GM19395 (cell line): ENCODE data around the gene WNK2.
"Not testable (repeated sequence)": the region's sequence is repeated elsewhere in the genome, so short reads cannot be mapped to it uniquely, and the experiment has no call there.

Experiments used
- ATAC-seq: cut with Tn5 transposase; IDR thresholded peaks from one replicate; pipeline ENCODE4 v1.9.1; 2021; ENCODE audit warnings: mild to moderate bottlenecking, moderate library complexity; ENCODE audit not compliant: unreplicated experiment

The WNK2 gene

DNA sequence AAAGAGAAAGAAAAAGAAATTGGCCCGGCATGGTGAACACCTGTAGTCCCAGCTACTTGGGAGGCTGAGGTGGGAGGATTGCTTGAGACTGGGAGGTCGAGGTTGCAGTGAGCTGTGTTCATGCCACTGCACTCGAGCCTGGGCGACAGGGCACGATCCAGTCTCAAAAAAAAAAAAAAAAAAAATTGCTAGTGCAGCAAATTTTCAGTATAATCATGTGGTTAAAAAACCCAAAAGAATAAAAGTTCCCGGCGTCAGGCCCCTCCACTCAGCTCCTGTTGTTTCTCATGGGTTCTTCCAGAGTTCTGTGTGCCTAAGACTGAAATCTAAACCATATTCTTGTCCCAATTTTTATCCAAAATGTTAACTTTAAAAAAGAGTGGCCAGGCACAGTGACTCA is 49.1 kb downstream of the WNK2 start:
- no peak for ATAC-seq

DNA sequence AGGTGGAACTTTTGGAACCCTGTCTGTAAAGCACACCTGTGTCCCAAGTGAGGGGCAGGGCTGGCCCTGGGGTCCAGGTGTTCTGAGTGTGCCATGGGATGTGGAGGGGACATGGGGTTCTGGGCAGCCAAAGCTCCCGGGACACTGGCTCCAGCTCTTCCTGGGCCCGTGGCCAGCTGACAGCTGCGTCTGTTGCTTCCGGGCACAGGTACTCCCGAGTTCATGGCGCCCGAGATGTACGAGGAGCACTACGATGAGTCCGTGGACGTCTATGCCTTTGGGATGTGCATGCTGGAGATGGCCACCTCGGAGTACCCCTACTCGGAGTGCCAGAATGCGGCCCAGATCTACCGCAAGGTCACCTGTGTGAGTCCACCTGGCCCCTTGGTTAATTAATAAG is 50.7 kb downstream of the WNK2 start:
- no peak for ATAC-seq

- no peak for ATAC-seq
Observed at GRCh38 chr9:93235300-93235960, 51.5 kb downstream of the WNK2 start.

DNA sequence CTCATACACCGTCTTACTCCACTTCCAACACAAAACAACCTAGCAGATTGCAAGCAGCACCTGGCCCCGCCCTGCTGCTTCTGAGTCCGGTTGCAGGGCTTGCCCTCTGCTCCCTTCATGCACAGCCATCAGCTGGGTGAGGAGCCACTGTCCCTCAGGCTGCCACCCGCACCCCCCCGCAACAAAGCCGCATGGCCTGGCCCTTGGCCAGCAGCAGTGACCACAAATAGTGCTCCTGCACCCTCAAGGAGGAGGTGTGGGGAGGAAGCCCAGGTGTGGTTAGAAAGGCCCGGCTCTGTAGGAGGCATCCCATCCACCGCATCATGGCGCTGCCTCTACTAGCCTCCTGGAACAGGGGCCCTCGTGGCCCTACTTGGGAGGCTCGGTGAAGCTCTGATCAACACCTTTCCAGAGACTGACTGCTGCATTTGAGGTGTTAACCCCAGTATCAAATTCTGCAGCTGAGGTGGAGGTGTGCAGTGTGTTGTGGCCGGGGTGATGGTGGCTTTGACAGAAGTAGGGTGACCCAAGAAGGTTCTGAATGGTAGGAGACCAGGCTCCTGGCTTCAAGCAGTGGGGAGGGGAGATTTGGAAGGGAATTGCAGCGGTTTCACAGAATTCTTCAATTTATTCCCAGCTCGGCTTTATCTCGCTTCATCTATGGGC is 52.7 kb downstream of the WNK2 start:
- no peak for ATAC-seq

- no peak for ATAC-seq
Observed at GRCh38 chr9:93237540-93237939, 53.6 kb downstream of the WNK2 start.

- ATAC-seq: no peak
Observed at GRCh38 chr9:93238953-93239925, 55.3 kb downstream of the WNK2 start.

DNA sequence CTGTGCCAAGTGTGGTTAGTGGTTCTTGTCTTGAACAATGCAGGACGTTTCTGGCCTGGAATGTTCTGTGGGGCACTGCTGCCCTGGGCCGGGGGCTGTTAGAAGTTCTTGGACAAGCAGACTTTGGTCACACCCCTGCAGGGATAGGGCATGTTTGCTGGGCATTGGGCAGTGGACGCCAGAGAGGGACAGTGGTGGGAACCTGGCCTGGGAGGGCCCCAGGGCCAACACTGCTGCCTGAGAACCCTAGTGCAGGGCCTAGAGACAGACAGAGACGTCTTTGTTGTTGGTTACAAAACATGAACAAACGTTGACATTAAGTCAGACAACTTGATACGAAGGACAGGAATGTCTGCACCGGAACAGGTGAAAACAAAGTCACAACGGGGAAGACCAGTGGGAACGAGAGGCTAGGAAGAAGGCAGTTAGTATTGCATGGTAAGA is 57.0 kb downstream of the WNK2 start:
- ATAC-seq: no peak

GRCh38 chr9:93243112-93243511 is 59.2 kb downstream of the WNK2 start:
- no peak for ATAC-seq

DNA sequence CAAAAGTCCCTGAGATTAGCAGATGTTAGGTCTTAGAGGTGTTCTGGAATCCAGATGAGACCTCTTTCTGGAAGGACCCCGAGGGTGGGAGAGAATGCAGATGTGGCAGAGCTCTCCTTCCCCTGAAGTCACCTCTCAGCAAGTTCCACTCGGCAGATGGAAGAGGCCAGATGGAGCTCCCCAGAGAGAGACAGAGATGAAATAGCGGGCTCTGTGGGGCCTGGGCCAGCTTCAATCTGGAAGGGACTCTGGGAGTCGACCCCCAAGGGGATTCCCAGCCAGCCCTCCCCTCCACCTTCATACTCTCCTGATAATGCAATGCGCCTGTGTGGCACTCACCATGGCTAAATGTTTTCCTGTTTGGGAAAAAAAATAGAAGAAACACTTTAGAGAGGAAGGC is 60.2 kb downstream of the WNK2 start:
- no peak for ATAC-seq

GRCh38 chr9:93244510-93245436 is 60.8 kb downstream of the WNK2 start:
- no peak for ATAC-seq

DNA sequence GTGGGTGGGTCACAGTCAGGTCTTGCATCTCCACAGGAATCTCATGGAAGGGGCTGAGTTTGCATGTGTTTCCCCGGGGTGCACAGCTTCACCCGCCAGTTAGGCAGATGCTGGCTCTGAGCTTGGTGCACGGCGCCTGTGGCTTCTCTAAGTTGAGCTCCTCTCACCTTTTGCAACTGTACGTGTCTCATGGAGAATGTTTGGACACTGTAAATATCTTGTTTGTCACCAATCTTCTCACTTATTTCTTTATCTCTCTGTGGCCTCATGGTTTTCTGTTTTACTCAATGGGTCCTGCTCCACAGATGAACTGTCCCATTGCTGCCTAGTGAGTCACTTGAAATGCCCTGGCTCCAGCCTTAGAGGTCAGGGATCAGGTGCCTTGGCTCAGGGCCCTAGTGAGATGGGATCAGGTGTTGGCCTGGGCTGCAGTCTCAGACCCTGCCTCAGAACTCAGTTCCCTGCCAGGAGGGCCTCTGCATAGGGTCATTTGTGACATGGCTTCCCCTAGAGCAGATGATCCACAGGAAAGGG is 61.6 kb downstream of the WNK2 start:
- ATAC-seq: no peak

DNA sequence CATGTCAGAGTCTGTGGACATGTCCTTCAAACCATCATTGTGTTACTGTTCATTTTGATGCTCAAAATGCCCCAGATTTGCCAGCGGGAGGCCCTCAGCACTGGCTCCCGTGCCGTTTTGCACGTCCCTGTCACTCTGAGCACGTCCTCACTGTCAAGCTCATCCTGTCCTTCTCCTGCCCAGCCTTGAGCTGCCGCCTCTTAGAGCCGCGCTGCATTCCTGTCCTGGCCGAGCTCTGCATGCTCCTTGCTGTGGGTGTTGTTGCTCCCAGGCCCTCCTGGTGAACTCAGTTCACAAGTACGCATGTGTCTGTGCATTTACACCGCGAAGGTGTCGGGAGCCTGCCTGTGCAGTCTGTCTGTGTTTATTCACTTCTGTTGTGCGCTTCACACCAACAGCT is 62.2 kb downstream of the WNK2 start:
- ATAC-seq: no peak

GRCh38 chr9:93246526-93246925 is 62.6 kb downstream of the WNK2 start:
- ATAC-seq: no peak

GRCh38 chr9:93247099-93247865 is 63.3 kb downstream of the WNK2 start:
- no peak for ATAC-seq

DNA sequence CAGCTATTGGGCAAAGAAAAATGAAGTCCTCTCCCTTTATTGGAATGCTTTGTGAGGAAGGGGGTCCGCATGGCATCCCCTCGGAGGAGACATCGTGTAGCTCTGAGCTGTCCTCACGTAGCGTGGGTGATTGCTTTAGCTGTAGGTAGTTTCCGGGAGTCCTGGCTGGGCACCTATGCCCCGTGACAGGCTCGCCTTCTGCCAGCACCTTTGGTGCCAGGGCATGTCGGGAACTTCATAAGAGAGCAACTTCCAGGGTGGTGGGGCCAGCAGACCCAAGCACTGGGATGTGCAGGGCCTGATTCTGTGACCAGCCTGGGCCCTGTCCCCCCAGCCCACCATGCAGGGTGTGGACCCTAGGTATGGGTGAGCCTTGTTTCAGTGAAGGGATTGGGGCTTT is 64.0 kb downstream of the WNK2 start:
- no peak for ATAC-seq

DNA sequence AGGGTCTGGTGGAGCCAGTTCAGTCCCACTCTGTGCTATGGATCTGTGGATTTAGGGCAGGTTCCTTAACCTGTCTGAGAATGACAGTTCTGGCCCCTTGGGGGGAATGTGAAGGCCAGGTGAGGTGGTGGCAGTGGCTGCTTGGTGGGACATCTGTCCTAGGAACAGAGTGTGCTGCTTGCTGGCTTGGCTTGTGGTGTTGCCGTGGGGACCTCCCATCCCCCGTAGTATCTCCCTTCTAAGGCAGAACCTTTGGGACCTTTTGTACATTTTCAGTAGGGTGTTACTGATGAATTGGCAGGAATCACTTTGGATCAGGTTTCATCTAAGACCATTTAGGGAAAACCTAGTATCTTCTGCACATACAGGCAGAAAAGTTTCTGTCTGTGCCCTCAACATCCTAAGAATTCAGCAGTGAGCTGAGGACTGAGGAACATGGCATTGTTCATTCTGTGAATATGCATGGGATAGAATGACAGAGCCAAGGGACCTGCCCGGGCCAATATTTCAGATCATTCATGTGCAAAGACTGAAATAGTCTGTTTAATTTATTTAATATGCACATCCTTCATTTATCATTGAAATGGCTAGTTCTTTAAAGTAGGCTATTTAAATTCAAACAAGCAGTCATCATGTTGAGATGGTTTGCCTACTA is 64.6 kb downstream of the WNK2 start:
- ATAC-seq: no peak

- ATAC-seq: no peak
Observed at GRCh38 chr9:93250185-93250584, 66.2 kb downstream of the WNK2 start.

DNA sequence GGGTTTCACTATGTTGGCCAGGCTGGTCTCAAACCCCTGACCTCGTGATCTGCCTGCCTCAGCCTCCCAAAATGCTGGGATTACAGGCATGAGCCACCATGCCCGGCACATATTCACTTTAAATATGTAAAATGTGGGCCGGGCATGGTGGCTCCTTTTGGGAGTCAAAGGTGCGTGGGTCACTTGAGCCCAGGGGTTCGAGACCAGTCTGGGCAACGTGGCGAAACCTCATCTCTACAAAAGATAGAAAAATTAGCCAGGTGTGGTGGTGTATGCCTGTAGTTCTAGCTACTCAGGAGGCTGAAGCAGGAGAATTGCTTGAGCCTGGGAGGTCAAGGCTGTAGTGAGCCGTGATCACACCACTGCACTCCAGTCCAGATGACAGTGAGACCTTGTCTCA is 67.4 kb downstream of the WNK2 start:
- ATAC-seq: not testable (repeated sequence)
